SK-N-SH (cell line): ENCODE data around the gene TCF15. TPM values are rescaled to one million over a fixed set of nuclear protein-coding genes. Genes with fewer than 3 reads are reported as not detected.

Experiments
- CTCF ChIA-PET: fragments of 300-600, 350-600 bp; formaldehyde crosslinking; extraction: SDS; loops from one replicate; lab custom pipeline; 2021; lab: Yijun Ruan, JAX
- POLR2A ChIA-PET: fragments of 350-600 bp; sonication (Branson Sonifier 250); formaldehyde crosslinking; extraction: SDS; loops from one replicate; lab custom pipeline; 2020; ENCODE audit warnings: antibody characterized with exemption, inconsistent platforms; lab: Yijun Ruan, JAX
- DNase-seq: peaks from one replicate; pipeline ENCODE4 v3.0.0; 2012
- H2AFZ ChIP-seq: fragments of 200-600 bp; sonication (generic); 2 replicates; pipeline ENCODE4 v1.8.1; 2016; ENCODE audit warnings: antibody characterized with exemption, mild to moderate bottlenecking, low read depth
- H3F3A ChIP-seq: fragments of 200-600 bp; sonication (generic); replicated peaks from 2 replicates; pipeline ENCODE3; 2016; ENCODE audit warnings: antibody characterized with exemption, mild to moderate bottlenecking; ENCODE audit not compliant: insufficient read depth
- H3K27ac ChIP-seq, 2 experiments: fragments of 200-500 bp in 1 of 2; fragments of 200-600 bp in 1 of 2; sonication (Bioruptor generic) in 1 of 2; sonication (generic), shearing (Covaris generic) in 1 of 2; 2 replicates each; pipeline versions ENCODE4 v1.5.1 to v1.6.1; 2014 to 2016; ENCODE audit warnings: low read depth in 2 of 2, inconsistent platforms in 1 of 2, low read length in 1 of 2, mild to moderate bottlenecking in 1 of 2, mixed read lengths in 1 of 2
- H3K27me3 ChIP-seq: fragments of 200-600 bp; sonication (generic), shearing (Covaris generic); 2 replicates; pipeline ENCODE4 v1.6.1; 2016; ENCODE audit warnings: mixed run types; ENCODE audit not compliant: insufficient read depth
- H3K36me3 ChIP-seq, 2 experiments: fragments of 200-500 bp in 1 of 2; fragments of 200-600 bp in 1 of 2; sonication (Bioruptor generic) in 1 of 2; sonication (generic) in 1 of 2; replicated peaks in 1 of 2; 2 replicates each; pipeline versions ENCODE3 to v1.5.1; 2014 to 2016; ENCODE audit warnings: low read length in 1 of 2, mild to moderate bottlenecking in 1 of 2; ENCODE audit not compliant: insufficient read depth in 2 of 2, control insufficient read depth in 1 of 2
- H3K4me1 ChIP-seq, 2 experiments: fragments of 200-500 bp in 1 of 2; fragments of 200-600 bp in 1 of 2; sonication (Bioruptor generic) in 1 of 2; sonication (generic), shearing (Covaris generic) in 1 of 2; 2 replicates each; pipeline versions ENCODE4 v1.5.1 to v1.6.1; 2014 to 2016; ENCODE audit warnings: low read depth in 1 of 2, low read length in 1 of 2, mixed run types in 1 of 2; ENCODE audit not compliant: insufficient read depth in 2 of 2, control insufficient read depth in 1 of 2
- H3K4me2 ChIP-seq: fragments of 200-600 bp; sonication (generic), shearing (Covaris generic); 2 replicates; pipeline ENCODE4 v1.6.1; 2017; ENCODE audit warnings: mixed run types
- H3K4me3 ChIP-seq, 2 experiments: fragments of 200-500 bp in 1 of 2; fragments of 200-600 bp in 1 of 2; sonication (Bioruptor generic) in 1 of 2; sonication (generic), shearing (Covaris generic) in 1 of 2; 2 replicates each; pipeline versions ENCODE4 v1.5.1 to v1.8.1; 2014 to 2016; ENCODE audit warnings: low read depth in 2 of 2, inconsistent platforms in 1 of 2, low read length in 1 of 2, mild to moderate bottlenecking in 1 of 2, mixed read lengths in 1 of 2, moderate library complexity in 1 of 2
- H3K79me2 ChIP-seq: fragments of 200-600 bp; sonication (generic); 2 replicates; pipeline ENCODE4 v1.8.1; 2017; ENCODE audit warnings: mild to moderate bottlenecking; ENCODE audit not compliant: insufficient read depth
- H3K9ac ChIP-seq: fragments of 200-600 bp; sonication (generic); 2 replicates; pipeline ENCODE4 v1.6.1; 2017; ENCODE audit warnings: mixed run types
- H3K9me2 ChIP-seq: fragments of 200-600 bp; sonication (generic); 2 replicates; pipeline ENCODE4 v1.6.1; 2017; ENCODE audit warnings: mixed run types
- H3K9me3 ChIP-seq: fragments of 200-600 bp; sonication (generic); 2 replicates; pipeline ENCODE4 v1.6.1; 2017; ENCODE audit warnings: mixed run types, mild to moderate bottlenecking, moderate library complexity
- H4K20me1 ChIP-seq: fragments of 200-600 bp; sonication (generic); 2 replicates; pipeline ENCODE4 v1.6.1; 2017; ENCODE audit warnings: mild to moderate bottlenecking, mixed run types; ENCODE audit not compliant: insufficient read depth
- CHD2 ChIP-seq: fragments of 150-350 bp; IDR thresholded peaks from 2 replicates; pipeline ENCODE4 v1.6.1; 2018; ENCODE audit warnings: low read length; ENCODE audit not compliant: partially characterized antibody
- CTCF ChIP-seq: fragments of 200-600 bp; sonication (generic); IDR thresholded peaks from 2 replicates; pipeline ENCODE4 v1.6.1; 2017; ENCODE audit warnings: antibody characterized with exemption, mild to moderate bottlenecking, moderate library complexity
- ELF1 ChIP-seq: IDR thresholded peaks from 2 replicates; pipeline ENCODE4 v1.4.0; 2012
- EP300 ChIP-seq, 2 experiments: IDR thresholded peaks; 2 replicates each; pipeline versions ENCODE4 v1.4.0 to v1.6.1; 2012; ENCODE audit warnings: borderline replicate concordance in 1 of 2, low read depth in 1 of 2, low read length in 1 of 2
- IRF3 ChIP-seq: fragments of 150-350 bp; IDR thresholded peaks from 2 replicates; pipeline ENCODE4 v1.6.1; 2016; ENCODE audit warnings: mild to moderate bottlenecking, low read depth, low read length
- JUND ChIP-seq: IDR thresholded peaks from 2 replicates; pipeline ENCODE4 v1.4.0; 2012
- MEF2A ChIP-seq: IDR thresholded peaks from 2 replicates; pipeline ENCODE4 v1.4.0; 2012; ENCODE audit warnings: low read depth, borderline replicate concordance
- MXI1 ChIP-seq: IDR thresholded peaks from 2 replicates; pipeline ENCODE4 v1.6.1; 2012; ENCODE audit warnings: mild to moderate bottlenecking, low read depth, low read length, improper control_type of control experiment
- USF1 ChIP-seq: IDR thresholded peaks from 2 replicates; pipeline ENCODE4 v1.4.0; 2012; ENCODE audit warnings: low read depth, borderline replicate concordance
- WGBS: methylation state at CpG from one replicate; pipeline ENCODE4 v1.1.6; 2017; ENCODE audit warnings: low lambda C conversion rate; 5-methylcytosine and 5-hydroxymethylcytosine counted together
- polyA plus RNA-seq, 3 experiments: library from polyadenylated mRNA; depleted of rRNA; stranded (reverse); fragments of >200 nt; gene quantifications; 2 replicates each; pipeline ENCODE4 v1.2.3, GENCODE V29; 2012

TCF15 gene
- 0.15 TPM in 1 of 2 replicates, not detected in the other for polyA plus RNA-seq (2012; rRNA removed)
- polyA plus RNA-seq (2012; cell fraction: cytosol; rRNA removed) = 0.04 and 0.13 TPM in 2 replicates
- polyA plus RNA-seq (2012; cell fraction: nucleus; rRNA removed) = 0.04 TPM in 1 of 2 replicates, not detected in the other

GRCh38 chr20:610130-611046 is at the start of gene TCF15:
TSS of gene TCF15 (minus strand) at chr20:610309. CDS start at chr20:610237, 72 bp downstream.
- DNase-seq = peak; percentile 100
- H3K79me2 ChIP-seq = no peaks in the 10 kb centered on the region
- no peak within 1 kb of the TSS for H3K9ac ChIP-seq
- H3K4me1 ChIP-seq = peaks cover 0 to 11% of the 10 kb centered on the region in 2 experiments; a peak in 1 of 4 replicates
- H3K36me3 ChIP-seq = no peaks in the 10 kb centered on the region
- POLR2A ChIA-PET = no interaction called here
- H3K4me2 ChIP-seq = no peak within 1 kb of the TSS
- no peaks in the 10 kb centered on the region for H4K20me1 ChIP-seq
- H3K9me2 ChIP-seq = no peaks in the 10 kb centered on the region
- 35% methylated on average over 35 of the region's 84 CpGs for WGBS
- peak within 1 kb of the TSS in 1 of 2 experiments; percentile 39; a peak in 2 of 4 replicates for H3K4me3 ChIP-seq
- H3K27ac ChIP-seq = no peak within 1 kb of the TSS; a peak in 1 of 4 replicates
- TF ChIP-seq CHD2 (peak; percentile 58), IRF3 (peak; percentile 41; the same call in 1 of the 2 replicates), CTCF (no peak)
- H3K9me3 ChIP-seq = no peaks in the 10 kb centered on the region
- peak within 1 kb of the TSS; percentile 35; the same call in 1 of the 2 replicates for H2AFZ ChIP-seq
- H3F3A ChIP-seq = no peaks in the 10 kb centered on the region
- CTCF ChIA-PET = interaction anchor here (0.9 to 1.5 kb wide), 4 partner anchors 9 to 129 kb away, joined by 3 to 8 read pairs (median 5); no protein-coding TSS in a partner anchor
- peaks cover 39% of the 10 kb centered on the region for H3K27me3 ChIP-seq

- Histone ChIP-seq H3K79me2 (no peaks in the 10 kb centered on the region), H3K27me3 (no peaks in the 10 kb centered on the region; the same call in 1 of the 2 replicates), H2AFZ (no peak overlapping the region), H3F3A (no peaks in the 10 kb centered on the region), H3K9me3 (no peaks in the 10 kb centered on the region), H3K4me3 (no peak overlapping the region), H3K4me2 (no peak overlapping the region), H3K27ac (no peak overlapping the region), H3K9ac (no peak overlapping the region), H3K9me2 (no peaks in the 10 kb centered on the region), H3K4me1 (peaks cover 0 to 2% of the 10 kb centered on the region in 2 experiments; a peak in 1 of 4 replicates), H4K20me1 (no peaks in the 10 kb centered on the region), H3K36me3 (no peaks in the 10 kb centered on the region)
- TF ChIP-seq EP300 (IDR thresholded peaks at IDR 0.05; ENCODE audit: borderline replicate concordance in 1 of 2, low read depth in 1 of 2, low read length in 1 of 2) (no peak), ELF1 (no peak), JUND (no peak), USF1 (peak; percentile 19; the same call in 1 of the 2 replicates), CTCF (no peak), MEF2A (no peak), MXI1 (no peak)
- POLR2A ChIA-PET = no interaction called here
- CTCF ChIA-PET = interaction anchor here (1.5 to 1.6 kb wide), 4 partner anchors 8 to 80 kb away, joined by 5 to 9 read pairs (median 7); no protein-coding TSS in a partner anchor
- DNase-seq = no peak
- 77% methylated on average over 4 of the region's 5 CpGs for WGBS
These were observed 48.7 kb upstream of the TCF15 start for GRCh38 chr20:658731-659291.
